H9 (cell line): Measurements from ENCODE around the gene GCHFR. TPM values are rescaled to one million over a fixed set of nuclear protein-coding genes. Genes with fewer than 3 reads are reported as not detected.

Experiments used
- DNase-seq: peaks from one replicate; pipeline ENCODE4 v3.0.0-alpha.2; 2017
- H2AFZ ChIP-seq: one replicate; pipeline ENCODE4 v1.6.1; 2013; ENCODE audit warnings: mild to moderate bottlenecking, low read length, control low read depth, moderate library complexity
- H2AK5ac ChIP-seq: 2 replicates; pipeline ENCODE4 v1.6.1; 2013; ENCODE audit warnings: low read length, control low read depth, mixed read lengths; ENCODE audit not compliant: insufficient read length
- H2BK120ac ChIP-seq: one replicate; pipeline ENCODE4 v1.6.1; 2013; ENCODE audit warnings: low read depth, mild to moderate bottlenecking, low read length, control low read depth, inconsistent platforms; ENCODE audit not compliant: poor library complexity, severe bottlenecking
- H2BK12ac ChIP-seq: 2 replicates; pipeline ENCODE4 v1.6.1; 2013; ENCODE audit warnings: low read length, control low read depth, mixed read lengths, low read depth; ENCODE audit not compliant: insufficient read length
- H2BK15ac ChIP-seq: 2 replicates; pipeline ENCODE4 v1.6.1; 2013; ENCODE audit warnings: low read depth, low read length, control low read depth
- H2BK20ac ChIP-seq: one replicate; pipeline ENCODE4 v1.6.1; 2013; ENCODE audit warnings: low read depth, mild to moderate bottlenecking, low read length, control low read depth, inconsistent platforms; ENCODE audit not compliant: poor library complexity, severe bottlenecking
- H2BK5ac ChIP-seq: 2 replicates; pipeline ENCODE4 v1.6.1; 2013; ENCODE audit warnings: low read length, control low read depth, mixed read lengths; ENCODE audit not compliant: insufficient read length
- H3K14ac ChIP-seq: 2 replicates; pipeline ENCODE4 v1.6.1; 2013; ENCODE audit warnings: low read length, control low read depth; ENCODE audit not compliant: insufficient read depth
- H3K18ac ChIP-seq: 2 replicates; pipeline ENCODE4 v1.6.1; 2013; ENCODE audit warnings: low read depth, mild to moderate bottlenecking, mixed read lengths, low read length, control low read depth; ENCODE audit not compliant: insufficient read length
- H3K23ac ChIP-seq: 2 replicates; pipeline ENCODE4 v1.6.1; 2013; ENCODE audit warnings: low read length, control low read depth, mixed read lengths, low read depth; ENCODE audit not compliant: insufficient read length
- H3K23me2 ChIP-seq: 2 replicates; pipeline ENCODE4 v1.6.1; 2013; ENCODE audit warnings: low read depth, mild to moderate bottlenecking, mixed read lengths, low read length, control low read depth; ENCODE audit not compliant: insufficient read length, poor library complexity, severe bottlenecking
- H3K27ac ChIP-seq: 2 replicates; pipeline ENCODE4 v1.5.1; 2013; ENCODE audit warnings: low read length, control low read depth, mixed read lengths, low read depth; ENCODE audit not compliant: insufficient read length
- H3K27me3 ChIP-seq: 2 replicates; pipeline ENCODE4 v1.6.1; 2013; ENCODE audit warnings: low read length, control low read depth, inconsistent platforms; ENCODE audit not compliant: insufficient read depth
- H3K4ac ChIP-seq: 2 replicates; pipeline ENCODE4 v1.6.1; 2013; ENCODE audit warnings: low read depth, mild to moderate bottlenecking, control low read depth, inconsistent platforms, low read length, moderate library complexity
- H3K4me1 ChIP-seq: 2 replicates; pipeline ENCODE4 v1.6.1; 2013; ENCODE audit warnings: low read length, control low read depth, inconsistent platforms; ENCODE audit not compliant: insufficient read depth
- H3K4me2 ChIP-seq: 2 replicates; pipeline ENCODE4 v1.6.1; 2013; ENCODE audit warnings: low read length, control low read depth, mixed read lengths; ENCODE audit not compliant: insufficient read length, insufficient read depth
- H3K56ac ChIP-seq: 2 replicates; pipeline ENCODE4 v1.6.1; 2013; ENCODE audit warnings: low read depth, mild to moderate bottlenecking, mixed read lengths, low read length, control low read depth; ENCODE audit not compliant: insufficient read length
- H3K79me1 ChIP-seq: 2 replicates; pipeline ENCODE4 v1.6.1; 2013; ENCODE audit warnings: low read depth, mild to moderate bottlenecking, moderate library complexity, low read length, control low read depth, inconsistent platforms; ENCODE audit not compliant: insufficient read depth, poor library complexity, severe bottlenecking
- H3K79me2 ChIP-seq: 2 replicates; pipeline ENCODE4 v1.6.1; 2013; ENCODE audit warnings: low read length, control low read depth, inconsistent platforms; ENCODE audit not compliant: insufficient read depth
- H3K9ac ChIP-seq: 2 replicates; pipeline ENCODE4 v1.6.1; 2013; ENCODE audit warnings: low read length, control low read depth, mixed read lengths; ENCODE audit not compliant: insufficient read length; ENCODE audit errors: extremely low read depth
- H3K9me3 ChIP-seq: one replicate; pipeline ENCODE4 v1.6.1; 2013; ENCODE audit warnings: low read depth, low read length, inconsistent platforms; ENCODE audit not compliant: control insufficient read depth
- H3T11ph ChIP-seq: one replicate; pipeline ENCODE4 v1.6.1; 2013; ENCODE audit warnings: mild to moderate bottlenecking, low read length, control low read depth, inconsistent platforms
- H4K20me1 ChIP-seq: one replicate; pipeline ENCODE4 v1.6.1; 2013; ENCODE audit not compliant: control insufficient read depth, insufficient read length, insufficient read depth
- H4K5ac ChIP-seq: 2 replicates; pipeline ENCODE4 v1.6.1; 2013; ENCODE audit warnings: low read depth, mild to moderate bottlenecking, mixed read lengths, low read length, control low read depth; ENCODE audit not compliant: insufficient read length
- H4K8ac ChIP-seq: replicated peaks from 2 replicates; pipeline ENCODE4 v1.6.1; 2013; ENCODE audit warnings: low read length, control low read depth, mixed read lengths, low read depth; ENCODE audit not compliant: insufficient read length
- H4K91ac ChIP-seq: 2 replicates; pipeline ENCODE4 v1.6.1; 2013; ENCODE audit warnings: low read depth, mild to moderate bottlenecking, moderate library complexity, mixed read lengths, low read length, control low read depth; ENCODE audit not compliant: insufficient read length
- H3K27ac Mint-ChIP-seq, 3 experiments: 2 replicates in 2 of 3; 3 replicates in 1 of 3; pipeline ENCODE4 v1.8.0; 2020 to 2021; ENCODE audit warnings: mixed read lengths in 3 of 3, mild to moderate bottlenecking in 1 of 3, moderate library complexity in 1 of 3
- H3K27me3 Mint-ChIP-seq: 2 replicates; pipeline ENCODE4 v1.8.0; 2021; ENCODE audit warnings: low read depth, mild to moderate bottlenecking, moderate library complexity, mixed read lengths
- H3K36me3 Mint-ChIP-seq, 3 experiments: 2 replicates in 2 of 3; 3 replicates in 1 of 3; pipeline ENCODE4 v1.8.0; 2020 to 2021; ENCODE audit warnings: low read depth in 3 of 3, mixed read lengths in 3 of 3; ENCODE audit not compliant: insufficient read depth in 1 of 3
- H3K4me1 Mint-ChIP-seq, 2 experiments: 2 replicates each; pipeline ENCODE4 v1.8.0; 2020; ENCODE audit warnings: mixed read lengths in 2 of 2
- H3K4me3 Mint-ChIP-seq, 2 experiments: 2 replicates in 1 of 2; 3 replicates in 1 of 2; pipeline ENCODE4 v1.8.0; 2020 to 2021; ENCODE audit warnings: mild to moderate bottlenecking in 2 of 2, mixed read lengths in 2 of 2, moderate library complexity in 1 of 2
- H3K9me3 Mint-ChIP-seq, 2 experiments: 2 replicates in 1 of 2; 3 replicates in 1 of 2; pipeline ENCODE4 v1.8.0; 2020; ENCODE audit warnings: mild to moderate bottlenecking in 2 of 2, mixed read lengths in 2 of 2, moderate library complexity in 1 of 2
- CTCF ChIP-seq: fragments of 200-600 bp; sonication (generic); conservative IDR thresholded peaks from 3 replicates; pipeline ENCODE4 v1.8.0; 2021; ENCODE audit warnings: antibody characterized with exemption, mild to moderate bottlenecking
- WGBS: extraction: QIAGEN DNeasy Blood & Tissue Kit; methylation state at CpG from one replicate; pipeline ENCODE4 v1.1.7; 2013; ENCODE audit warnings: missing lambda C conversion rate, low lambda C conversion rate, mixed read lengths; ENCODE audit not compliant: insufficient read length; ENCODE audit errors: extremely low coverage; 5-methylcytosine and 5-hydroxymethylcytosine counted together
- total RNA-seq: library from RNA; stranded (reverse); gene quantifications from 2 replicates; pipeline ENCODE4 v1.2.1, GENCODE V29; 2021

Gene GCHFR
- total RNA-seq, 1 experiment from 2014 or later, result 37.0 TPM

GRCh38 chr15:40799523-40799922, 35.7 kb downstream of the GCHFR start:
- H2BK12ac ChIP-seq, result no peak overlapping the region
- Mint-ChIP-seq H3K27ac (peak overlapping the region in 2 of 3 experiments; percentile 71 to 90; a peak in 5 of 7 replicates), H3K4me3 (peak overlapping the region in 1 of 2 experiments; percentile 39; a peak in 1 of 5 replicates), H3K27me3 (no peaks in the 10 kb centered on the region), H3K9me3 (no peaks in the 10 kb centered on the region), H3K36me3 (peaks cover 4 to 11% (median 10%) of the 10 kb centered on the region in 3 experiments; a peak in 6 of 7 replicates), H3K4me1 (peaks cover 32 to 34% of the 10 kb centered on the region in 2 experiments)
- no peaks in the 10 kb centered on the region for H3K23me2 ChIP-seq
- no peak overlapping the region for H2AFZ ChIP-seq
- H3K79me2 ChIP-seq, result no peaks in the 10 kb centered on the region
- no peak overlapping the region for H4K91ac ChIP-seq
- H3T11ph ChIP-seq, result no peak overlapping the region
- no peak for TF ChIP-seq CTCF
- no peak overlapping the region for H3K14ac ChIP-seq
- no peak overlapping the region for H3K18ac ChIP-seq
- no peaks in the 10 kb centered on the region for H3K79me1 ChIP-seq
- no peak overlapping the region for H3K56ac ChIP-seq
- no peak overlapping the region for H2BK120ac ChIP-seq
- H4K5ac ChIP-seq, result no peak overlapping the region
- H2BK20ac ChIP-seq, result no peak overlapping the region
- H2BK15ac ChIP-seq, result no peak overlapping the region
- peaks cover 12% of the 10 kb centered on the region; the same call in 1 of the 2 replicates for H3K4me1 ChIP-seq
- no peak overlapping the region for H2BK5ac ChIP-seq
- H3K4me2 ChIP-seq, result no peak overlapping the region
- H3K27ac ChIP-seq, result no peak overlapping the region
- no peak overlapping the region for H2AK5ac ChIP-seq
- H4K8ac ChIP-seq, result no peak overlapping the region
- no CpG with 5 or more reads among the region's 3 CpGs for WGBS
- H3K23ac ChIP-seq, result no peak overlapping the region
- no peak for DNase-seq
- H3K9ac ChIP-seq, result no peak overlapping the region
- no peak overlapping the region for H3K4ac ChIP-seq
- H3K9me3 ChIP-seq, result no peaks in the 10 kb centered on the region
- no peaks in the 10 kb centered on the region for H3K27me3 ChIP-seq
- no peaks in the 10 kb centered on the region for H4K20me1 ChIP-seq
